ENCODE results near the gene NELL2. TPM values are rescaled to one million over a fixed set of nuclear protein-coding genes. Genes with fewer than 3 reads are reported as not detected.
A peak's percentile ranks its signal among the peaks of the same experiment; 100 is the strongest.

NELL2 gene
- total and polyA plus RNA-seq, 4 donors, result 0.09 to 0.42 (median 0.17) TPM; not detected in 1

DNA sequence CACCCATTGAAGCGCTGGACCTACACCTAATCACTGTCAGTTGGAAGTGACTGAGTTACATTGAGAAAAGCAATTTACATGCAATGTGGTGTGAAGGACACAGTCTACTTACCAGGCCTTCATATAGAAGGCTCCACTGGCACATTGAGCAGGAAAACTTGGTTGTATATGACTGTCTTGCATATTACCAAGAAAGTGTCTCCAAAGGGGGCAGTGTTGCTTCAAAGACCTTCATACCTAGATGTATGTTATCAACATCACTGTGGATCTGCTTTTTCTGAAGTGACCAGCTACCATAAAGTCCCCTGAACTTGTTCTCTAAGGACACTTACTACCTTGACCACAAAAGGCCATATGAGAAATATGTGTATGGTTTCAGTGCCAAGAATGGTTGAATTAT lies 64.1 kb downstream of the NELL2 start:
- TF ChIP-seq HNF4G (IDR thresholded peaks at IDR 0.05), result no peak
- TF ChIP-seq RAD21 (IDR thresholded peaks at IDR 0.05), result no peak
- TF ChIP-seq, protein P1, sequence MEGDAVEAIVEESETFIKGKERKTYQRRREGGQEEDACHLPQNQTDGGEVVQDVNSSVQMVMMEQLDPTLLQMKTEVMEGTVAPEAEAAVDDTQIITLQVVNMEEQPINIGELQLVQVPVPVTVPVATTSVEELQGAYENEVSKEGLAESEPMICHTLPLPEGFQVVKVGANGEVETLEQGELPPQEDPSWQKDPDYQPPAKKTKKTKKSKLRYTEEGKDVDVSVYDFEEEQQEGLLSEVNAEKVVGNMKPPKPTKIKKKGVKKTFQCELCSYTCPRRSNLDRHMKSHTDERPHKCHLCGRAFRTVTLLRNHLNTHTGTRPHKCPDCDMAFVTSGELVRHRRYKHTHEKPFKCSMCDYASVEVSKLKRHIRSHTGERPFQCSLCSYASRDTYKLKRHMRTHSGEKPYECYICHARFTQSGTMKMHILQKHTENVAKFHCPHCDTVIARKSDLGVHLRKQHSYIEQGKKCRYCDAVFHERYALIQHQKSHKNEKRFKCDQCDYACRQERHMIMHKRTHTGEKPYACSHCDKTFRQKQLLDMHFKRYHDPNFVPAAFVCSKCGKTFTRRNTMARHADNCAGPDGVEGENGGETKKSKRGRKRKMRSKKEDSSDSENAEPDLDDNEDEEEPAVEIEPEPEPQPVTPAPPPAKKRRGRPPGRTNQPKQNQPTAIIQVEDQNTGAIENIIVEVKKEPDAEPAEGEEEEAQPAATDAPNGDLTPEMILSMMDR (IDR thresholded peaks at IDR 0.05; ENCODE audit: low read depth, low read length, missing input control), result peak; percentile 5
- no peak for TF ChIP-seq TAF1 (conservative IDR thresholded peaks at IDR 0.05)
- no peak for DNase-seq (ENCODE audit: low spot score)

DNA sequence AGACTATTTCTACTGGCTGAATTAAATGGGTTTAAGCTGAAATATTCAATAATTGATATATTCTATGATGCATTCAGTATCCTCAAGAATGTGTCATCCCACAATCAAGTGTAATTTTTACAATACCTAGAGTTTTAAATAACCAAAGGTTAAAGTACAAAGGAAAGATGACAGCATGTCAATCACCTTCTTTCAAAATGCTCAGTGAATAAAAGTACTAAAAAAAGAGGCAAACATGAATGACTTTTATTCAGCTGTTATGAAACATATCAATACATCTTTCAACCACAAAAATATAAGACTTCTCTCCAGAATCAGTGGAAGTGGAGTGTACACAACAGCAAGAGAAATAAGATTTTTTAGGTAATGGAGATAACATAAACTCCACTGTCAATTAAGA lies 72.0 kb downstream of the NELL2 start:
- Histone ChIP-seq H3K9ac (ENCODE audit: low read depth in 1 of 2, low read length in 2 of 2) (no peak overlapping the region), H3K36me3 (ENCODE audit: control insufficient read depth in 4 of 4, insufficient read depth in 3 of 4, low read depth in 1 of 4, low read length in 3 of 4) (no peaks in the 10 kb centered on the region), H3K4me3 (ENCODE audit: low read depth in 1 of 3, low read length in 3 of 3) (no peak overlapping the region), H3K27ac (ENCODE audit: low read depth in 1 of 2, low read length in 2 of 2) (no peak overlapping the region), H3K9me3 (ENCODE audit: control insufficient read depth in 4 of 4, low read length in 3 of 4) (no peaks in the 10 kb centered on the region), H3K4me1 (ENCODE audit: control insufficient read depth in 4 of 4, insufficient read depth in 4 of 4, low read length in 3 of 4) (no peaks in the 10 kb centered on the region), H3K27me3 (ENCODE audit: control insufficient read depth in 4 of 4, insufficient read depth in 4 of 4, low read length in 3 of 4) (no peaks in the 10 kb centered on the region)
- DNase-seq (ENCODE audit: low spot score), result no peak
- no peak for TF ChIP-seq RXRA (IDR thresholded peaks at IDR 0.05)
- TF ChIP-seq, protein P2, sequence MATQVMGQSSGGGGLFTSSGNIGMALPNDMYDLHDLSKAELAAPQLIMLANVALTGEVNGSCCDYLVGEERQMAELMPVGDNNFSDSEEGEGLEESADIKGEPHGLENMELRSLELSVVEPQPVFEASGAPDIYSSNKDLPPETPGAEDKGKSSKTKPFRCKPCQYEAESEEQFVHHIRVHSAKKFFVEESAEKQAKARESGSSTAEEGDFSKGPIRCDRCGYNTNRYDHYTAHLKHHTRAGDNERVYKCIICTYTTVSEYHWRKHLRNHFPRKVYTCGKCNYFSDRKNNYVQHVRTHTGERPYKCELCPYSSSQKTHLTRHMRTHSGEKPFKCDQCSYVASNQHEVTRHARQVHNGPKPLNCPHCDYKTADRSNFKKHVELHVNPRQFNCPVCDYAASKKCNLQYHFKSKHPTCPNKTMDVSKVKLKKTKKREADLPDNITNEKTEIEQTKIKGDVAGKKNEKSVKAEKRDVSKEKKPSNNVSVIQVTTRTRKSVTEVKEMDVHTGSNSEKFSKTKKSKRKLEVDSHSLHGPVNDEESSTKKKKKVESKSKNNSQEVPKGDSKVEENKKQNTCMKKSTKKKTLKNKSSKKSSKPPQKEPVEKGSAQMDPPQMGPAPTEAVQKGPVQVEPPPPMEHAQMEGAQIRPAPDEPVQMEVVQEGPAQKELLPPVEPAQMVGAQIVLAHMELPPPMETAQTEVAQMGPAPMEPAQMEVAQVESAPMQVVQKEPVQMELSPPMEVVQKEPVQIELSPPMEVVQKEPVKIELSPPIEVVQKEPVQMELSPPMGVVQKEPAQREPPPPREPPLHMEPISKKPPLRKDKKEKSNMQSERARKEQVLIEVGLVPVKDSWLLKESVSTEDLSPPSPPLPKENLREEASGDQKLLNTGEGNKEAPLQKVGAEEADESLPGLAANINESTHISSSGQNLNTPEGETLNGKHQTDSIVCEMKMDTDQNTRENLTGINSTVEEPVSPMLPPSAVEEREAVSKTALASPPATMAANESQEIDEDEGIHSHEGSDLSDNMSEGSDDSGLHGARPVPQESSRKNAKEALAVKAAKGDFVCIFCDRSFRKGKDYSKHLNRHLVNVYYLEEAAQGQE (IDR thresholded peaks at IDR 0.05), result no peak
- TF ChIP-seq GABPA (IDR thresholded peaks at IDR 0.05 in 1 of 2, conservative IDR thresholded peaks at IDR 0.05 in 1 of 2), result no peak
- TF ChIP-seq YY1 (IDR thresholded peaks at IDR 0.05), result no peak
- TF ChIP-seq, protein P3, sequence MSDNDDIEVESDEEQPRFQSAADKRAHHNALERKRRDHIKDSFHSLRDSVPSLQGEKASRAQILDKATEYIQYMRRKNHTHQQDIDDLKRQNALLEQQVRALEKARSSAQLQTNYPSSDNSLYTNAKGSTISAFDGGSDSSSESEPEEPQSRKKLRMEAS (IDR thresholded peaks at IDR 0.05), result no peak
- TF ChIP-seq, protein P4, sequence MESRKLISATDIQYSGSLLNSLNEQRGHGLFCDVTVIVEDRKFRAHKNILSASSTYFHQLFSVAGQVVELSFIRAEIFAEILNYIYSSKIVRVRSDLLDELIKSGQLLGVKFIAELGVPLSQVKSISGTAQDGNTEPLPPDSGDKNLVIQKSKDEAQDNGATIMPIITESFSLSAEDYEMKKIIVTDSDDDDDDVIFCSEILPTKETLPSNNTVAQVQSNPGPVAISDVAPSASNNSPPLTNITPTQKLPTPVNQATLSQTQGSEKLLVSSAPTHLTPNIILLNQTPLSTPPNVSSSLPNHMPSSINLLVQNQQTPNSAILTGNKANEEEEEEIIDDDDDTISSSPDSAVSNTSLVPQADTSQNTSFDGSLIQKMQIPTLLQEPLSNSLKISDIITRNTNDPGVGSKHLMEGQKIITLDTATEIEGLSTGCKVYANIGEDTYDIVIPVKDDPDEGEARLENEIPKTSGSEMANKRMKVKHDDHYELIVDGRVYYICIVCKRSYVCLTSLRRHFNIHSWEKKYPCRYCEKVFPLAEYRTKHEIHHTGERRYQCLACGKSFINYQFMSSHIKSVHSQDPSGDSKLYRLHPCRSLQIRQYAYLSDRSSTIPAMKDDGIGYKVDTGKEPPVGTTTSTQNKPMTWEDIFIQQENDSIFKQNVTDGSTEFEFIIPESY (IDR thresholded peaks at IDR 0.05), result no peak

More for the DNA sequence above, 64.1 kb downstream of the NELL2 start:
- H3K4me3 ChIP-seq (ENCODE audit: low read depth in 1 of 3, low read length in 3 of 3), result no peak overlapping the region
- H3K9me3 ChIP-seq (ENCODE audit: control insufficient read depth in 4 of 4, low read length in 3 of 4), result no peaks in the 10 kb centered on the region
- no peaks in the 10 kb centered on the region for H3K4me1 ChIP-seq (ENCODE audit: control insufficient read depth in 4 of 4, insufficient read depth in 4 of 4, low read length in 3 of 4)
- no peak overlapping the region for H3K27ac ChIP-seq (ENCODE audit: low read depth in 1 of 2, low read length in 2 of 2)
- H3K27me3 ChIP-seq (ENCODE audit: control insufficient read depth in 4 of 4, insufficient read depth in 4 of 4, low read length in 3 of 4), result no peaks in the 10 kb centered on the region
- H3K9ac ChIP-seq (ENCODE audit: low read depth in 1 of 2, low read length in 2 of 2), result no peak overlapping the region
- 98% methylated on average over 1 of the region's 1 CpG for WGBS
- H3K36me3 ChIP-seq (ENCODE audit: control insufficient read depth in 4 of 4, insufficient read depth in 3 of 4, low read depth in 1 of 4, low read length in 3 of 4), result no peaks in the 10 kb centered on the region

DNA sequence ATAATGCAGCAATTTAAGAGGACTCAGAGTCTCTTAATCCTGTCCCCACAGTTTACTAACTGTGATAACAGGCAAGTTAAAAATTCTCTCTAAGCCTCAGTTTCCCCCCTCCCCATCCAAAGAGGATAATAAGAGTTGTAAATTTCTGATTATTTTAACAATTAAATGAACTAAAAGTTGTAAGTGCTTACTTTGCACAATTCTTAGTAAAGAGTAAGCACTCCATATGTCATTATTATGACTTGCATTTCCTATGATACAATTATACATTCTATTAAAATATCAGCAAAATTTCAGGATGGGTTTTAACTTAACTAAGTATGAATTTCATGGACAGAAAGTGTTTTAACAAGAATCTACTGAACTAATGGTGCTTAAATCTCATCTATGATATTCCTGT lies 80.1 kb downstream of the NELL2 start:
- Histone ChIP-seq H3K9me3 (ENCODE audit: control insufficient read depth in 4 of 4, low read length in 3 of 4) (no peaks in the 10 kb centered on the region), H3K4me3 (ENCODE audit: low read depth in 1 of 3, low read length in 3 of 3) (no peak overlapping the region), H3K9ac (ENCODE audit: low read depth in 1 of 2, low read length in 2 of 2) (no peak overlapping the region), H3K27ac (ENCODE audit: low read depth in 1 of 2, low read length in 2 of 2) (no peak overlapping the region), H3K4me1 (ENCODE audit: control insufficient read depth in 4 of 4, insufficient read depth in 4 of 4, low read length in 3 of 4) (no peaks in the 10 kb centered on the region), H3K36me3 (ENCODE audit: control insufficient read depth in 4 of 4, insufficient read depth in 3 of 4, low read depth in 1 of 4, low read length in 3 of 4) (no peaks in the 10 kb centered on the region), H3K27me3 (ENCODE audit: control insufficient read depth in 4 of 4, insufficient read depth in 4 of 4, low read length in 3 of 4) (peaks cover 0 to 2% (median 0%) of the 10 kb centered on the region in 4 donors)
- DNase-seq (ENCODE audit: low spot score), result no peak
- TF ChIP-seq RAD21 (IDR thresholded peaks at IDR 0.05), result no peak
- no peak for TF ChIP-seq GABPA (IDR thresholded peaks at IDR 0.05 in 1 of 2, conservative IDR thresholded peaks at IDR 0.05 in 1 of 2)
- no peak for TF ChIP-seq HNF4A (conservative IDR thresholded peaks at IDR 0.05)
- no peak for TF ChIP-seq SP1 (IDR thresholded peaks at IDR 0.05)
- TF ChIP-seq, protein P3 (IDR thresholded peaks at IDR 0.05), result no peak
- TF ChIP-seq JUND (IDR thresholded peaks at IDR 0.05), result no peak
- no peak for TF ChIP-seq HNF4G (IDR thresholded peaks at IDR 0.05)
- TF ChIP-seq, protein P1 (IDR thresholded peaks at IDR 0.05; ENCODE audit: low read depth, low read length, missing input control), result no peak
- no peak for TF ChIP-seq TAF1 (conservative IDR thresholded peaks at IDR 0.05)
- no peak for TF ChIP-seq FOXA1 (IDR thresholded peaks at IDR 0.05)
- TF ChIP-seq, protein P5, sequence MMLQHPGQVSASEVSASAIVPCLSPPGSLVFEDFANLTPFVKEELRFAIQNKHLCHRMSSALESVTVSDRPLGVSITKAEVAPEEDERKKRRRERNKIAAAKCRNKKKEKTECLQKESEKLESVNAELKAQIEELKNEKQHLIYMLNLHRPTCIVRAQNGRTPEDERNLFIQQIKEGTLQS (IDR thresholded peaks at IDR 0.05), result no peak
- no peak for TF ChIP-seq RXRA (IDR thresholded peaks at IDR 0.05)
- no peak for TF ChIP-seq NR2F2 (IDR thresholded peaks at IDR 0.05)

All from liver (tissue), 9 donors.